Dedifferentiated amniotic fluid mesenchymal stem cell (primary cell): ENCODE results near the gene ARF3.
A peak's percentile ranks its signal among the peaks of the same experiment; 100 is the strongest.
"Not testable (repeated sequence)": the region's sequence is repeated elsewhere in the genome, so short reads cannot be mapped to it uniquely, and the experiment has no call there.

Source experiments
- DNase-seq: peaks from one replicate; pipeline ENCODE4 v3.0.0-alpha.2; 2016; ENCODE audit errors: extremely low spot score

The ARF3 gene

DNA sequence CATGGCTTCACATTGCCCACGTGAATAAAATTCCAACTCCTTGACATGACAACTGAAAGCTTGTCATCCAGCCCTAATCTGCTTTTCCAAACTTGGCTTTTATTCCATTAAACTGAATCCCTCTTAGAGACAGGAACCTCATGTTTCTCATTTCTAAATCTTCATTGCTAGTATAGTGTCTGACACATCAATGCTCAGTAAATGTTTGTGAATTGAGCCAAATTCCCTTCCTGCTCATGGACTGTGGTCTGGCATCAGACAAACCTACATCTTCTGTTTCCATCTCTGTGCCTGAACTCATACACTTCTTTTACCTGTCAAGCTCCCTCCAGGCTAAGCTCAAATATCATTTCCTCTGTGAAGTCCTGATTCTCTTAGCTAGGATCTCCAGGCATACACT lies 27.7 kb downstream of the ARF3 start:
- no peak for DNase-seq

- DNase-seq: peak; percentile 40
Measured at GRCh38 chr12:48927261-48927660, 30.0 kb downstream of the ARF3 start.

DNA sequence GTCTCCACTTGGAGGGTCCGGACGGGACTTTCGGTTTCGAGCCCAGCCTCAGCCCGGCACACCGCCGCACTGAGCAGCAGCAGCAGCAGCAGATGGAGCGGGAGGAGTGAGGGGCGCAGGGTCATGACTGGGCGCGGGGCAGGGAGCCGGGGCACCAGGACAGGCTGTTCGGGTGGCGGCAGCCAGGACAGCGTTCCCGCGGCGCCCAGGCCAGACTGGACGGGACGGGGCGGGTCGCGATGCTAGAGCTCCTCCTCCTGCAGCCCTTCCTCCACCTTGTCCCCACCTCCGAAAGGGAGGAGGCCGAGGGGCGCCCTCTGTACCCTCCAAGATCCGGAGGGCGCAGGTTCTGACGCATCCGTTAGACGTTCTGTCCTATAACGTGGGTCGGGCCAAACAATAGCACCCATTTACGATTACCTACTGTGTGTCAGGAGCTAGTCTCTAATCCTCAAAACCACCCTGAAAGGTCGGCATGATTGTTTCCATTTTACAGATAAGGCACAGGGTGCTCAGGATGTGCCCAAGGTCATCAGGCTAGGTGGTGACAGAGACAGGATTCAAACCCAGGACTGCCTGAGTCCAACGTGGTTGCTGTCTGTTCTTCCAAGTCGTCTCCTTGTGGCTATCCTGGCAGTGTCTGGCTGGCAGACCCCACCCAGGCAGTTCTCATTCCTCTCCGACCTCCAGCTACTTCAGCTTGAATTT lies 31.8 kb downstream of the ARF3 start, which contains the start of gene FKBP11:
TSS of gene FKBP11 (minus strand) at position 189 of the 708 bp plus-strand sequence. CDS start at position 125, 64 bp downstream.
- no peak for DNase-seq

DNA sequence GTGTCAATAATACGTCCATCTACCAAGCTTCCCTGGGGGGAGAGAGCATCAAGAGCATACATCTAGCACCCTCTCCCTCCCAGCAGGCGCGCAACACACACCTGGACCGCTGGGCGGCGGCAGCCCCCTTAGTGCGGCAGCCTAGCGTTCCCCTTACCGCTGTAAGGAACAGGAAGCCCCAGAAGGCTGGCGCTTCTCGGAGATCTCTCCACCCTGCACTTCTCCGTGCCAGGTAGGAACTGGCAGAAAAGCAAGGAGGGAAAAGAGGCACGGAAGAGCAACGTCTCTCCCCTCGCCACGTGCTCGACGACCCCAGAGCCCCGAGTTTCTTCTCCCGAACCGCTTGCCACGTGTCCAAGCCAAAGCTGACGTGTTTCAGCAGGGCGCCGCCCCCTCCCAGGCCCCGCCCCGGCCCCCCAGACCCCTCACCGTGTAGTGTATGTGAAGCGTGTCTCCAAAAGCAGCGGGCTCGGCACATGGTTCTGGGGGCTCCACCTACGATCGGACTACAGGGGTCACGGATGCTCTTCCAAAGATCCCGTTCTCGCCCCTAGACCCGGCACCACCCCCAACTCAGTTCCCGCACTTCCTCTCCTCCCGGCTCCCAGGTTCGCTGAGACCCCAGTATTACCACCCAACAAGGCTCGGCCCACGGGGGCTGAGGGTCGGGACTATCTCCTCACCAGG lies 32.5 kb downstream of the ARF3 start:
- no peak for DNase-seq

GRCh38 chr12:48923117-48923516 lies 34.2 kb downstream of the ARF3 start:
- no peak for DNase-seq

GRCh38 chr12:48917857-48918537 lies 39.3 kb downstream of the ARF3 start:
- DNase-seq: no peak

GRCh38 chr12:48910196-48910595 lies 47.1 kb downstream of the ARF3 start:
- DNase-seq: no peak

- DNase-seq: not testable (repeated sequence)
Measured at GRCh38 chr12:48909698-48910097, 47.6 kb downstream of the ARF3 start.

DNA sequence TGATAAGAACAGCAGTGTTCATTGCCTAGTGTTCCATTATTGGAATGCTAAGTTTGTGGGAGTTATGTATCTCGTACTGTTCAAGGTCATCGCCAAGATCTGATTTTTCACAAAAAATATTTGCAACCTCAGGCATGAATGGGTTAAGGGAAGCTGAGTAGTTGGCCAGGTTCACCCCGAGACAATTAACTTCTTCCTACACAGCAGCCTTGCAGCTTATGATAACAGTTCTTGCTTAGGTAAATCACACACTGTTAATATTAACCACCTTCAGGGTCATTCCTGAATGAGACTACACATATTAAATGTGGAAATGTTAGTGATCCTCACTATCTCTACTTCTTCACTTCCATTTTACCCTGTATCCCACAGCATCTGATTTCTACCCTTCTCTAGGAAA lies 50.0 kb downstream of the ARF3 start:
- no peak for DNase-seq

GRCh38 chr12:48903982-48904411 lies 53.3 kb downstream of the ARF3 start:
- DNase-seq: peak; percentile 89

GRCh38 chr12:48903363-48903981 lies 53.8 kb downstream of the ARF3 start:
- DNase-seq: no peak

- DNase-seq: no peak
Measured at GRCh38 chr12:48901278-48901677, 56.0 kb downstream of the ARF3 start.

GRCh38 chr12:48899651-48900050 lies 57.6 kb downstream of the ARF3 start:
- no peak for DNase-seq

DNA sequence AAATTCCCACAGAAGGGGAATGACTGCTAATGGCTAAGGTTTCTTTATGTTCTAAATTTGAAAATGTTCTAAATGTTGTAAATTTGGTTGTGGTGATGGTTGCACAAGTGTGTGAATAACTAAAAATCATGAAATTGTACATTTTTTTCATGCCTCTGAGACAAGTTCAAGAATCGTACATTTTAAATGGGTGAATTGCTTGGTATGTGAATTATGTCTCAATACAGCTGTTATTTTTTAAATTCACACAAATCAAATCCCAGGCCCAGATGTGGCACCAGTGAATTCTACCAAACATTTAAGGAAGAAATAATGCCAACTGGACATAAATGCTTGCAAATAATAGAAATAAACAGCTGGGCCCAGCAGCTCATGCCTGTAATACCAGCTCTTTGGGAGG lies 63.0 kb downstream of the ARF3 start:
- no peak for DNase-seq

GRCh38 chr12:48890657-48891418 lies 66.4 kb downstream of the ARF3 start:
- DNase-seq: peak; percentile 67

DNA sequence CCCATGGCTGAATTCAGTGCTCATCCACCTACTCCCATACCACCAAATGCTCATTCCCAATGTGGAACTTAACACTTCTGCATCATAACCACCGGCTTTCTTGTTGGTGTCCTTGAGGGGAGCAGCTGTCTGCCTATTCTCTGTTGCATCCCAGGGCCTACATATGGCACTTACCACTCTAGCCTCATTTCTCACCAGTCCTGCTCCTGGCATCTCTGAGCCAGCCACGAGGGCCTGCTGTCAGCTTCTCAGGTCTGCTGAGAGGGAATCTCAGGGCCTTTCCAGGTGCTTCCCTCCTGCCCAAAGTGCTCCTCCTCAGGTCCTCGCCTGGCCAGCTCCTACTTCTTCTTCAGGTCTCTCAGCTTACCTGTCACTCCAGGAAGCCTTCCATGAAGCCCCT lies 67.6 kb downstream of the ARF3 start:
- DNase-seq: no peak
